GM12865 (cell line): ENCODE measurements around the gene GRID1.
"Not testable (repeated sequence)": the region's sequence is repeated elsewhere in the genome, so short reads cannot be mapped to it uniquely, and the experiment has no call there.

ENCODE experiments used
- DNase-seq: peaks from one replicate; pipeline ENCODE4 v3.0.0; 2010; ENCODE audit warnings: low read depth
- H3K4me3 ChIP-seq: 2 replicates; pipeline ENCODE4 v1.5.1; 2011; ENCODE audit warnings: mild to moderate bottlenecking, low read depth, low read length, control low read depth
- CTCF ChIP-seq: IDR thresholded peaks from 2 replicates; pipeline ENCODE4 v1.5.1; 2011; ENCODE audit warnings: low read length, control low read depth, low read depth, inconsistent platforms; ENCODE audit not compliant: insufficient read depth; ENCODE audit errors: missing control alignments

GRID1 gene

DNA sequence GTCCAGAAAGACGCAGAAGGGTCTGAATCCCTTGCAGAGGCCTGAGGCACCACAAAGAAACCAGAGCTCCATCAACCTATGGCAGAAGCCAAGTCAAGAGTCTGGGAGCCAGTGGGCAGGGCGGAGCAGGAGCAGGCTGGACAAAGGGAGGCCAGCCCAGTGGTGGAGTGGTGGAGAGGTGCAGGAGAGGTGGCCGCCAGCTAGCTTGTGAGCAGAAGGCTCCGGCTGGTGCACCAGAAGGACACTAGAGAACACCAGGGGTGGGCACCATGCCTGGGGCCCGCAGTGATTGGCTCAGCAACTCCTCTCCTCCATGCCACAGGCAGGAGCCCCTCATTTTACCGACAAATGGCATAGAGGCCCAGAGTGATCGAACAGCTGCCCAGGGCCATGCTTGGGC, 186.6 kb downstream of the GRID1 start:
- DNase-seq = no peak
- no peak for TF ChIP-seq CTCF

DNA sequence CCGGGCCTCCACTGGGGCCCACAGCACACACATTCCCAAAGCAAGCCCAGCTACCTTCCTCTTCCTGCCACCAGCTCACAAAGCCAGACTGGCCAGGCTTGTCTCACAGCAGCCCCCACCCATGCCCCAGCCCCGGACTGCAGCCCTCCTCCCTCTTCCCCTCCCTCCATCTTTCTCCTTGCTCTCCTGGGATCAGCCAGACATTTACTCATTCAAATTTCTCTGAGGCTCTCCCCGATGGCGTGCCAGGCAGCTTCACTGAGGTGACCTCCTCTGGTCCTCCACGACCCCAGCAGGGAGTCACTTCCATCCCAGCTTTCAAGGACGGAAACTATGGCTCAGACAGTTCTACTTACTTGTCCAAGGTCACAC, 187.5 kb downstream of the GRID1 start:
- no peak for DNase-seq
- TF ChIP-seq CTCF = no peak
- no peak overlapping the region for H3K4me3 ChIP-seq

More for the DNA sequence above, 186.6 kb downstream of the GRID1 start:
- no peak overlapping the region for H3K4me3 ChIP-seq

- peak; percentile 16 for DNase-seq
- no peak overlapping the region for H3K4me3 ChIP-seq
- peak; percentile 36 for TF ChIP-seq CTCF
These were observed 188.0 kb downstream of the GRID1 start for GRCh38 chr10:86178401-86179152.

GRCh38 chr10:86177537-86178155, 188.9 kb downstream of the GRID1 start:
- TF ChIP-seq CTCF = no peak
- no peak for DNase-seq

GRCh38 chr10:86176850-86177536, 189.6 kb downstream of the GRID1 start:
- no peak overlapping the region for H3K4me3 ChIP-seq
- no peak for DNase-seq
- no peak for TF ChIP-seq CTCF

More at GRCh38 chr10:86177537-86178155, 188.9 kb downstream of the GRID1 start:
- H3K4me3 ChIP-seq = no peak overlapping the region

DNA sequence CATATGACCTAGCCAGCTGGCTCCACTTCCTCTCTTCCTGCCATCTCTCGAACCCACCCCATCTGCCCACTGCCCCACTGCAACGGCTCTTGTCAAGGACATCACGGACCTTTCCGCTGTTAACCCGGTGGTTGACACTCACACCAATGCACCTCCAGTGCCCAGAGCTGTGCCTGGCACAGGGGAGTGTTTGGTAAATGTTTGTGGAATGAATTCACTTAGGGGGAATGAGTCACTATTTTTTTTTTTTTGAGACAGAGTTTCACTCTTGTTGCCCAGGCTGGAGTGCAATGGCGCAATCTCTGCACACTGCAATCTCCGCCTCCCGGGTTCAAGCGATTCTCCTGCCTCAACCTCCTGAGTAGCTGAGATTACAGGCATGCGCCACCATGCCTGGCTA, 191.1 kb downstream of the GRID1 start:
- not testable (repeated sequence) for DNase-seq, H3K4me3 ChIP-seq

- DNase-seq = no peak
- TF ChIP-seq CTCF = no peak
These were observed 194.3 kb downstream of the GRID1 start for GRCh38 chr10:86172301-86172700.

More at GRCh38 chr10:86172301-86172700, 194.3 kb downstream of the GRID1 start:
- H3K4me3 ChIP-seq = no peak overlapping the region
